Upper lobe of left lung (tissue), 4 donors: Measurements from ENCODE around the gene TMEM203.

Experiments used
- CTCF ChIP-seq, 6 experiments: fragments of 450-650 bp in 4 of 6; fragments of 200-600 bp in 2 of 6; sonication (generic) in 2 of 6; IDR thresholded peaks; one replicate each; pipeline ENCODE4 v1.5.1; 2016 to 2019; ENCODE audit warnings: antibody characterized with exemption in 6 of 6
- EP300 ChIP-seq, 4 donors: sonication (generic); formaldehyde crosslinking; IDR thresholded peaks; one replicate each; pipeline ENCODE4 v1.5.1; 2017; ENCODE audit warnings: antibody characterized with exemption in 4 of 4, control low read depth in 2 of 4
- POLR2A ChIP-seq, 4 donors: fragments of 450-650 bp; IDR thresholded peaks; one replicate each; pipeline ENCODE4 v1.5.1; 2016 to 2017; ENCODE audit warnings: antibody characterized with exemption in 4 of 4, mild to moderate bottlenecking in 2 of 4

- TF ChIP-seq CTCF (IDR thresholded peaks at IDR 0.05): no peak
- TF ChIP-seq EP300 (IDR thresholded peaks at IDR 0.05): no peak
- no peak for TF ChIP-seq POLR2A (IDR thresholded peaks at IDR 0.05)
Observed at GRCh38 chr9:137180491-137180890, 25.0 kb downstream of the TMEM203 start.
